ENCODE data around the gene ZNF175. TPM values are rescaled to one million over a fixed set of nuclear protein-coding genes. Genes with fewer than 3 reads are reported as not detected.

The ZNF175 gene
- total RNA-seq (ENCODE audit: low replicate concordance), result 5.0 and 8.1 TPM in 2 replicates

- Histone ChIP-seq H3K36me3 (no peaks in the 10 kb centered on the region), H3K9ac (peak within 1 kb of the TSS; percentile 55), H3F3A (ENCODE audit: low read depth) (no peaks in the 10 kb centered on the region), H3K4me1 (no peaks in the 10 kb centered on the region), H3K27ac (no peak within 1 kb of the TSS), H2AFZ (replicated peaks) (peak within 1 kb of the TSS; percentile 78), H4K20me1 (ENCODE audit: low read depth) (no peaks in the 10 kb centered on the region), H3K4me2 (peak within 1 kb of the TSS; percentile 80), H3K4me3 (peak within 1 kb of the TSS; percentile 56), H3K27me3 (peaks cover 20% of the 10 kb centered on the region), H3K79me2 (ENCODE audit: low read depth) (peaks cover 11% of the 10 kb centered on the region), H3K9me3 (ENCODE audit: low read depth) (no peaks in the 10 kb centered on the region)
- DNase-seq (ENCODE audit: low spot score), result peak; percentile 93
- Mint-ChIP-seq H3K27ac (peak within 1 kb of the TSS; percentile 69), H3K36me3 (peaks cover 2% of the 10 kb centered on the region), H3K4me1 (peaks cover 14% of the 10 kb centered on the region), H3K27me3 (ENCODE audit: insufficient read depth, low read depth) (peaks cover 2% of the 10 kb centered on the region), H3K9me3 (no peaks in the 10 kb centered on the region), H3K4me3 (peak within 1 kb of the TSS; percentile 93)
- TF ChIP-seq EZH2 (IDR thresholded peaks at IDR 0.05) (no peak), EZH2phosphoT487 (IDR thresholded peaks at IDR 0.05) (no peak), CTCF (IDR thresholded peaks at IDR 0.05) (no peak)
These were observed at the start of gene ZNF175 for GRCh38 chr19:51570962-51571575. ZNF175 (plus strand) TSS chr19:51571283; CDS start chr19:51573330, 2,047 bp downstream.

GRCh38 chr19:51521357-51521756, 49.7 kb upstream of the ZNF175 start:
- H3K4me1 ChIP-seq, result no peaks in the 10 kb centered on the region
- no peaks in the 10 kb centered on the region for H3K4me1 Mint-ChIP-seq
- H3K36me3 Mint-ChIP-seq, result no peaks in the 10 kb centered on the region
- no peak overlapping the region for H3K4me3 ChIP-seq
- DNase-seq (ENCODE audit: low spot score), result no peak
- no peaks in the 10 kb centered on the region for H4K20me1 ChIP-seq (ENCODE audit: low read depth)
- H3K79me2 ChIP-seq (ENCODE audit: low read depth), result no peaks in the 10 kb centered on the region
- no peak overlapping the region for H3K27ac ChIP-seq
- peaks cover 2% of the 10 kb centered on the region for H3K9me3 Mint-ChIP-seq
- H3K4me3 Mint-ChIP-seq, result no peak overlapping the region
- H3K27me3 Mint-ChIP-seq (ENCODE audit: insufficient read depth, low read depth), result peaks cover 5% of the 10 kb centered on the region
- no peak overlapping the region for H2AFZ ChIP-seq (replicated peaks)
- no peaks in the 10 kb centered on the region for H3K27me3 ChIP-seq
- H3K4me2 ChIP-seq, result no peak overlapping the region
- no peak overlapping the region for H3K27ac Mint-ChIP-seq
- no peak overlapping the region for H3K9ac ChIP-seq
- no peaks in the 10 kb centered on the region for H3K36me3 ChIP-seq
- H3K9me3 ChIP-seq (ENCODE audit: low read depth), result no peaks in the 10 kb centered on the region
- no peak for TF ChIP-seq EZH2phosphoT487 (IDR thresholded peaks at IDR 0.05)
- no peak for TF ChIP-seq CTCF (IDR thresholded peaks at IDR 0.05)
- no peak for TF ChIP-seq EZH2 (IDR thresholded peaks at IDR 0.05)
- H3F3A ChIP-seq (ENCODE audit: low read depth), result no peaks in the 10 kb centered on the region

- H3K9me3 Mint-ChIP-seq, result peaks cover 2% of the 10 kb centered on the region
- peaks cover 2% of the 10 kb centered on the region for H3K27me3 Mint-ChIP-seq (ENCODE audit: insufficient read depth, low read depth)
These were observed 49.3 kb upstream of the ZNF175 start for GRCh38 chr19:51521781-51522180.

More at GRCh38 chr19:51521781-51522180, 49.3 kb upstream of the ZNF175 start:
- Histone ChIP-seq H3K79me2 (ENCODE audit: low read depth) (no peaks in the 10 kb centered on the region), H3K4me3 (no peak overlapping the region), H3F3A (ENCODE audit: low read depth) (no peaks in the 10 kb centered on the region), H2AFZ (replicated peaks) (no peak overlapping the region), H3K9me3 (ENCODE audit: low read depth) (no peaks in the 10 kb centered on the region), H3K27ac (no peak overlapping the region), H3K27me3 (no peaks in the 10 kb centered on the region), H3K4me2 (no peak overlapping the region), H4K20me1 (ENCODE audit: low read depth) (no peaks in the 10 kb centered on the region), H3K9ac (no peak overlapping the region), H3K36me3 (no peaks in the 10 kb centered on the region), H3K4me1 (no peaks in the 10 kb centered on the region)
- DNase-seq (ENCODE audit: low spot score), result no peak
- Mint-ChIP-seq H3K36me3 (no peaks in the 10 kb centered on the region), H3K4me3 (no peak overlapping the region), H3K4me1 (no peaks in the 10 kb centered on the region), H3K27ac (no peak overlapping the region)
- no peak for TF ChIP-seq EZH2phosphoT487 (IDR thresholded peaks at IDR 0.05)
- TF ChIP-seq EZH2 (IDR thresholded peaks at IDR 0.05), result no peak
- TF ChIP-seq CTCF (IDR thresholded peaks at IDR 0.05), result no peak
